ENCODE results near the gene PRTFDC1. TPM values are rescaled to one million over a fixed set of nuclear protein-coding genes. Genes with fewer than 3 reads are reported as not detected.
"Not testable (repeated sequence)": the region's sequence is repeated elsewhere in the genome, so short reads cannot be mapped to it uniquely, and the experiment has no call there.

PRTFDC1 gene
- total and polyA plus RNA-seq, 2 of the 13 experiments (the other 11 are each of a cell fraction or from before 2014, with no cell fraction given), result not detected

GRCh38 chr10:24925799-24926198 lies 26.6 kb downstream of the PRTFDC1 start:
- no TSS peak for BruUV-seq (replicated peaks)
- TF ChIP-seq ZFP62 (CRISPR knock-in tag; IDR thresholded peaks at IDR 0.05), result no peak
- no peak for TF ChIP-seq SRF (IDR thresholded peaks at IDR 0.05; ENCODE audit: low read depth, low read length)
- no peak for TF ChIP-seq ZNF24 (IDR thresholded peaks at IDR 0.05)
- no peak for TF ChIP-seq ZNF839 (CRISPR knock-in tag; IDR thresholded peaks at IDR 0.05; ENCODE audit: borderline replicate concordance)
- TF ChIP-seq ZNF703 (CRISPR knock-in tag; IDR thresholded peaks at IDR 0.05; ENCODE audit: borderline replicate concordance), result no peak
- TF ChIP-seq, protein P1, sequence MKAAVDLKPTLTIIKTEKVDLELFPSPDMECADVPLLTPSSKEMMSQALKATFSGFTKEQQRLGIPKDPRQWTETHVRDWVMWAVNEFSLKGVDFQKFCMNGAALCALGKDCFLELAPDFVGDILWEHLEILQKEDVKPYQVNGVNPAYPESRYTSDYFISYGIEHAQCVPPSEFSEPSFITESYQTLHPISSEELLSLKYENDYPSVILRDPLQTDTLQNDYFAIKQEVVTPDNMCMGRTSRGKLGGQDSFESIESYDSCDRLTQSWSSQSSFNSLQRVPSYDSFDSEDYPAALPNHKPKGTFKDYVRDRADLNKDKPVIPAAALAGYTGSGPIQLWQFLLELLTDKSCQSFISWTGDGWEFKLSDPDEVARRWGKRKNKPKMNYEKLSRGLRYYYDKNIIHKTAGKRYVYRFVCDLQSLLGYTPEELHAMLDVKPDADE (CRISPR knock-in tag; IDR thresholded peaks at IDR 0.05), result no peak
- no peak for TF ChIP-seq YEATS2 (CRISPR knock-in tag; IDR thresholded peaks at IDR 0.05; ENCODE audit: borderline replicate concordance)
- TF ChIP-seq ZNF747 (CRISPR knock-in tag; IDR thresholded peaks at IDR 0.05; ENCODE audit: borderline replicate concordance), result no peak
- no peak for TF ChIP-seq MTF2 (CRISPR knock-in tag; IDR thresholded peaks at IDR 0.05; ENCODE audit: borderline replicate concordance)
- H3K9ac ChIP-seq (ENCODE audit: insufficient read depth, low read depth, low read length), result no peak overlapping the region
- intact Hi-C loops (cut with micrococcal nuclease; ENCODE audit: unreplicated experiment) (no loop called here), in situ Hi-C loops (cut with HindIII; ENCODE audit: extremely low pct_ligation_motif_present, low pct_unique_long_range_greater_than_20kb) (no loop called here)
- no peaks in the 10 kb centered on the region for H3K36me3 ChIP-seq (replicated peaks in 1 of 2; ENCODE audit: control insufficient read depth in 1 of 2, insufficient read depth in 2 of 2, low read length in 2 of 2)
- no peak overlapping the region for H3K27ac ChIP-seq (ENCODE audit: extremely low read length, insufficient read depth, low read length)
- H2AFZ ChIP-seq (ENCODE audit: low read length), result no peak overlapping the region
- no peak for FAIRE-seq
- H3K9me3 ChIP-seq (ENCODE audit: low read length), result no peaks in the 10 kb centered on the region
- H3K79me2 ChIP-seq (ENCODE audit: insufficient read depth, low read length), result no peaks in the 10 kb centered on the region
- 69% methylated on average over 4 of the region's 4 CpGs for WGBS (ENCODE audit: low lambda C conversion rate)
- no peaks in the 10 kb centered on the region for H4K20me1 ChIP-seq (ENCODE audit: insufficient read depth, low read length)
- H3K4me3 ChIP-seq (replicated peaks in 1 of 3; ENCODE audit: insufficient read depth in 1 of 3, low read depth in 2 of 3, low read length in 3 of 3), result no peak overlapping the region
- no peaks in the 10 kb centered on the region; a peak in 1 of 5 replicates for H3K27me3 ChIP-seq (ENCODE audit: control insufficient read depth in 1 of 2, insufficient read depth in 2 of 2, low read length in 2 of 2)
- H3K4me2 ChIP-seq (ENCODE audit: low read depth, low read length), result no peak overlapping the region
- POLR2A ChIA-PET, result no interaction called here
- H3K4me1 ChIP-seq (ENCODE audit: insufficient read depth, low read length), result no peaks in the 10 kb centered on the region
- DNase-seq (ENCODE audit: low spot score), result no peak
- CTCF ChIA-PET (ENCODE audit: low intra/inter-chr PET ratio, low total read pairs), result no interaction called here
- ATAC-seq, result no peak

GRCh38 chr10:24924483-24924882 lies 27.9 kb downstream of the PRTFDC1 start:
- FAIRE-seq; H3K4me1 ChIP-seq (ENCODE audit: insufficient read depth, low read length); H3K79me2 ChIP-seq (ENCODE audit: insufficient read depth, low read length); H3K27ac ChIP-seq (ENCODE audit: extremely low read length, insufficient read depth, low read length); POLR2A ChIA-PET; H4K20me1 ChIP-seq (ENCODE audit: insufficient read depth, low read length); H3K27me3 ChIP-seq (ENCODE audit: control insufficient read depth in 1 of 2, insufficient read depth in 2 of 2, low read length in 2 of 2); ATAC-seq; DNase-seq (ENCODE audit: low spot score); CTCF ChIA-PET (ENCODE audit: low intra/inter-chr PET ratio, low total read pairs); BruUV-seq (replicated peaks); H3K36me3 ChIP-seq (replicated peaks in 1 of 2; ENCODE audit: control insufficient read depth in 1 of 2, insufficient read depth in 2 of 2, low read length in 2 of 2); in situ Hi-C loops (cut with HindIII; ENCODE audit: extremely low pct_ligation_motif_present, low pct_unique_long_range_greater_than_20kb); H3K9me3 ChIP-seq (ENCODE audit: low read length); H3K4me3 ChIP-seq (replicated peaks in 1 of 3; ENCODE audit: insufficient read depth in 1 of 3, low read depth in 2 of 3, low read length in 3 of 3); H3K4me2 ChIP-seq (ENCODE audit: low read depth, low read length); intact Hi-C loops (cut with micrococcal nuclease; ENCODE audit: unreplicated experiment); H2AFZ ChIP-seq (ENCODE audit: low read length); H3K9ac ChIP-seq (ENCODE audit: insufficient read depth, low read depth, low read length): not testable (repeated sequence)

GRCh38 chr10:24922222-24922868 lies 30.1 kb downstream of the PRTFDC1 start:
- intact Hi-C loops (cut with micrococcal nuclease; ENCODE audit: unreplicated experiment); H3K27ac ChIP-seq (ENCODE audit: extremely low read length, insufficient read depth, low read length); FAIRE-seq; H4K20me1 ChIP-seq (ENCODE audit: insufficient read depth, low read length); H3K4me3 ChIP-seq (replicated peaks in 1 of 3; ENCODE audit: insufficient read depth in 1 of 3, low read depth in 2 of 3, low read length in 3 of 3); BruUV-seq (replicated peaks); H2AFZ ChIP-seq (ENCODE audit: low read length); POLR2A ChIA-PET; H3K27me3 ChIP-seq (ENCODE audit: control insufficient read depth in 1 of 2, insufficient read depth in 2 of 2, low read length in 2 of 2); H3K79me2 ChIP-seq (ENCODE audit: insufficient read depth, low read length); H3K36me3 ChIP-seq (replicated peaks in 1 of 2; ENCODE audit: control insufficient read depth in 1 of 2, insufficient read depth in 2 of 2, low read length in 2 of 2); CTCF ChIA-PET (ENCODE audit: low intra/inter-chr PET ratio, low total read pairs); H3K4me2 ChIP-seq (ENCODE audit: low read depth, low read length); H3K4me1 ChIP-seq (ENCODE audit: insufficient read depth, low read length); H3K9me3 ChIP-seq (ENCODE audit: low read length); in situ Hi-C loops (cut with HindIII; ENCODE audit: extremely low pct_ligation_motif_present, low pct_unique_long_range_greater_than_20kb); ATAC-seq; DNase-seq (ENCODE audit: low spot score); H3K9ac ChIP-seq (ENCODE audit: insufficient read depth, low read depth, low read length): not testable (repeated sequence)
- WGBS (ENCODE audit: low lambda C conversion rate), result 50% methylated on average over 6 of the region's 6 CpGs
